NCI-H510A treated with DMSO at 0.1 percent for 48 hours (cell line): ENCODE data around the gene CACFD1.

Experiments used
- DNase-seq: peaks from one replicate; lab custom pipeline; 2025; lab: John Stamatoyannopoulos, UW

CACFD1 gene

DNA sequence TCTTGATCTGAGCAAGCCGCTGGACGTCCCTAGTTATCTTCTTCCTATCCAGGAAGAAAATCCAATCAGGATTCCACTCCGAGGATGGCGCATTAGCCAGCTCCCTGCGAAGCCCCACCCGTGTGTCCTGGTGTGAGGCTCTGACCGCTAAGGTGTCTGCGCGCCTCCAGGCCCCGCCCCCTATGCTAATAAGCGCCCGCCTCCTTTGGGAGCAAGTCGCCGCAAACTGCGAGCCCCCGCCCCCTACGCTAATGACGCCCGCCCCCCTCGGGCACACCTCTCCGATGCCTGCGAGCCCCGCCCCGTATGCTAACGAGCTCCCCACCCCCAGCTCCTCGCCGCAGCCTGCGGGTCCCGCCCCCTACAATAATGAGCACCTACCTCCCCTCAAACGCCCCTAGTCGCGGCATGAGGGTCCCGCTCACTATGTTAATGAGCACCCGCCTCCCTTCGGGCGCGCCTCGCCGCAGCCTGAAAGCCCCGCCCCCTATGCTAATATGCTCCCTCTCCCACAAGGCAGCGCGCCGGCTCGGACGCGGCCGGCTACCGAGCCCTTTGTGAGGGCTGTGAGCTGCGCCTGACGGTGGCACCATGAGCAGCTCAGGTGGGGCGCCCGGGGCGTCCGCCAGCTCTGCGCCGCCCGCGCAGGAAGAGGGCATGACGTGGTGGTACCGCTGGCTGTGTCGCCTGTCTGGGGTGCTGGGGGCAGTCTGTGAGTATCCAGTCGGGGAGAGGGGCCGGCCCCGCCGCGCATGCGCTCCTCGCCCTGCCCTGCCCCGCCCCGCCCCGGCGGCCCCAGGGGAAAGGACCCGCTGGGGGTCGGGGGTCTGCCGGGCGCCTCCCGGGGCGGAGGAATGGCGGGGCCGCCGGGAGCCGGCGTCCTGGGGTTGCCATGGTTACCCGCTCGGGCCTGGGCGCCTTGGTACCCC lies at the start of gene CACFD1:
CACFD1 (plus strand) TSS at position 503 of the 929 bp plus-strand sequence; CDS start at position 592, 89 bp downstream.
- DNase-seq = peak; percentile 99

DNA sequence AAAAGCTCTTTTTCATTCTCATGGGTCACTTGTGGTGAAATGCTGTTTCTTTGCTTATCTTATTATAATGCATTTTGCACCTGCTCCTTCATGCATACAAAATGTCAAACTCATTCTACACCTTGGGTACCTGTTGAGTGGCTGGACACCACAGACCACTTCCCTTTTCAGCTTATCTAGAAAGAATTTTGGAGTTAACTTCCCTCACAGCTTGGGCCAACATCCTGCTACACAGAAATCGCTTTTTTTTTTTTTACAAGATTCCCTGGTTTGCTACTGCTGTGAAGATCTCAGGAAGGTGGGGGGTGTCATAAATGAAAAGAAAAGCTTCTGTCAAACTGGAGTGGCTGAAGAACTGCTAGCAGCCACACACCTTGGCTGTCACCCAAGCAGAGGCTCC lies 44.6 kb upstream of the CACFD1 start:
- no peak for DNase-seq

DNA sequence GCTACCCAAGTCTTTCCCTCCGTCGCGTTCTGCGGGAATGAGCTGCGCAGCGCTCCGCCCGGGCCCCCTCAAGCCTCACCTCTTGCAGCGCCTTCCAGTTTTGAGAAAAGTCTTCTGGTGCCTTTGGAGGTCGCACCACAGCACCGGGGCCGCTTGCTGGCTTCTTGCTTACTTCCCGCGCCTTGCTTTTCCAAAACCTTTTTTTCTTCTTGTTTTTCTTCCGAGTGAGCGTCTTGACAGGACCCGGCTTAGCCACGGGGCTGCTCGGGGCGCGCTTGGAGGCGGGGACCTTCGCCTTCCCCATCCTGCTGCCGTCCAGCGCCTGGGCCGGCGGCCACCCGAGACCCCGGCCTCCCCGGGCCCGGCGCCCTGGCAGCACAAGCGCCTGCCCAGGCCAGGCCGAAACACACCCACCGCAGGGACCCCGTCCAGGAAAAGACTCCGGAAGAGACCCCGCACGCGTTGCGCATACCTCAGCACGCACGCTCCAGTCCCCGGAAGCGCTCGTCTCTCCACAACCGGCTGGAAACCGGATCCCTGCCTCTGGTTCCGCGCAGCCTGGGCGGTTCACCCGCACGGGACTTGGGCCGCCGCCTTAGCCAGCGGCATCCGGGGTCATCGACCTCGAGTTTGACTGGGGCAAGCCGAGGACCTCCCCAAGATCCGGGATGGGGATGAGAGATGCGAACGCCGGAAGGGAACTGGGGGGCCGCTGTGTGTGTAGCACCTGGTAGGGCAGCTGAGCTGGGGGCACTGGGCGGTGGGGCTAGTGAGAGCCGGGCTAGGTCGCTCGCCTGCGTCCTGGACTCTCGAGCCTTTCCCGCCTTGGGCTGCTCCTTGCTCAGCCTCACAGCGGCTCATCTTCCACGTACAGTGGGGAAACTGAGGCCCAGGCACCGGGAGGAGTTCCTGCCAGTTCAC lies 42.0 kb upstream of the CACFD1 start, which contains the start of gene REXO4:
REXO4 (minus strand) TSS at position 470 of the 921 bp plus-strand sequence; CDS start at position 304, 166 bp downstream.
- peak; percentile 74 for DNase-seq

DNA sequence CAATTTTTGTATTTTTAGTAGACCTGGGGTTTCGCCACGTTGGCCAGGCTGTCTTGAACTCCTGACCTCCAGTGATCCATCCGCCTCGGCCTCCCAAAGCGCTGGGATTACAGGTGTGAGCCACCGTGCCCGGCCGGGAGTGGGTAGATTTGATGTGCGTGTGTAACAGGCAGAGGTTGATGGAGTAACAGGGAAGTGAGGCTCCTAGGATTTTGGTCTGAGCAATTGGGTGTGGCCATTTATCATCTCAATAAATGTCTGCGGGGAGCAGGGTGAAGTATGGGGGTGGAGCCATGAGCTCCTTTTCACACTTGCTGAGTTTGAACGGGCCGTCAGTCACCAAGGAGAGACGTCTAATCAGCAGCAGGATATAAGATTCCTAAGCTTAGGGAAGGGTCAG lies 40.8 kb upstream of the CACFD1 start:
- DNase-seq = no peak

DNA sequence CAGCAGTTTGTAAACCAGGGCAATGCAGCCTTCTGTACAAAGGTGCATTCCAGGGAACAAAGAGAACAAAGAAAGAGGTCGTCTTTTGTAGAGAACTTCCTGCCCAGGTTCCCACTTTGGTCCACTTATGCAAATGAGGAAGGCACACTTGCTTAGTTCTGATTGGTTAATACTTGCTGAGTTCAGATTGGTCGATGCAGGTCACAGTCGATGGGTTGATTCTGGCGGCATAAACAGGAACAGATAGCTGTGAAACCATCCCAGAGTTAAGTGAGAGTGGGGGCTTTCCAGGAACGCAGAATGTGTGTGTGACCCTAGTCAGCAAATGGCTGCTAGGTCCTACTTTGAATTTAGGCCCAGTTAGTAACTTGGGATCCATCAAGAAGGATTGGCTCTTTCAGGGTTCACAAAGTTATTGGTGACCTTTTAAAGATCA lies 39.4 kb upstream of the CACFD1 start:
- DNase-seq = peak; percentile 34

DNA sequence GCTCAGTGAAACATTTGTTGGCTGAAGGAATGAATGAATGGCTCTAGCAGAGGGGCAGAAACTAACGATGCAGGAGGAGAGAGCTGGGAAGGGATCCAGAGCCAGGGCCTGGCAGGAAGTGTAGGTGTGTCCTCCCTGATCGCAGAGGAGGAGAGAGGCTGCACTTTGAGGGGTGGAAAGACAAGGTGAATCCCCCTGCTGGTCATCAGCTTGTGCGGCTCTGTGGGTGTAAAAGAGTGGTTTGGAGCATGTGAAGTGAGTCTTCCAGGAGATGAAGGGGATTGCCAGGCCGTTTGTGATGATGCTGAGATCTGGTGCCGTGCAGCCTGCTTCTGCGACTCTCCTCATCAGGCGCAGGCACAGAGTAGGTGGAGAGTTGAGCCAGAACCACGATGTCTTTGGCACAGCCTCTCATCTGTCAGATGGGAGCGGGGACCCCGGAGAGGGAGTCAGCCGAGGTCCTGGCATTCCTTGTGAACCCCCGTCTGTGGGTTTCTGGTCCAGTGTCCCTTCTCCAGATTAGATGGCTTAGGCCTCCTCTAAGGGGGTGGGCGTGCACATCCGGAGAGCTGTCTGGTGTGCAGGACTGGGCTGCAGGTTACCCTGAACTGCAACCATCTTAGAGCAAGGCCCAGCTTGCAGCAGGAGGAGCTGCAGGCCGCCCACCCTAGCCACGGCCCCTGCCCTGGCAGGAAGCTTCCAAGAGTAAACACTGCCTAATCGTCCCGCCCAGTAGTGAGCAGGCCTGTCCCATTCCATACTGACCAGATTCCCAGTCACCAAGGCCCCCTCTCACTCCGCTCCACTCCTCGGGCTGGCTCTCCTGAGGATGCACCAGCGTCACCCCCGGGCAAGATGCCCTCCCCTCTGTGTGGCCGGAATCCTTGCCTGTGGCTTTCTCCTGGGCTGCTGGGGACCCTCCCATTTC lies 37.9 kb upstream of the CACFD1 start, which contains the start of gene ADAMTS13:
ADAMTS13 (plus strand) TSS at position 753 of the 928 bp plus-strand sequence; CDS start at position 830, 77 bp downstream.
- DNase-seq = no peak

DNA sequence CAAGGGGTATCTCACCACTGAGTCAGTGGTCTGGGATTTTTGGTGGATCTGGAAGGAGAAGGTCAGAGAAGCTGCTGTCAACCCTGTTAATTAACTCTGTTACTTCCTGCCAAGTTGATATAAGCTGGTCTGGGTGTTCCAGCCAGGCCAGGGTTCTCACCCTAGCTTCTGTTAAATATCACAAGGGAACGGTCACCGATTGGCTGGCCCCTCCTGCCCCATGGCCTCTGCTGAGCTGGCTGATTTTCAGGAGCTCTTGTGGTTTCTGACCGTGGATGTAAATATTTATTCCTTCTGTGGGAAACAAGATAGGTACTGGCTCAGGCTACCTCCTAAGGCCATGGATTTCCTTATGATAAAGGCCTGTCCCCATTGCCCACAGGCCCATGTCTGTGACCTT lies 36.6 kb upstream of the CACFD1 start:
- no peak for DNase-seq

DNA sequence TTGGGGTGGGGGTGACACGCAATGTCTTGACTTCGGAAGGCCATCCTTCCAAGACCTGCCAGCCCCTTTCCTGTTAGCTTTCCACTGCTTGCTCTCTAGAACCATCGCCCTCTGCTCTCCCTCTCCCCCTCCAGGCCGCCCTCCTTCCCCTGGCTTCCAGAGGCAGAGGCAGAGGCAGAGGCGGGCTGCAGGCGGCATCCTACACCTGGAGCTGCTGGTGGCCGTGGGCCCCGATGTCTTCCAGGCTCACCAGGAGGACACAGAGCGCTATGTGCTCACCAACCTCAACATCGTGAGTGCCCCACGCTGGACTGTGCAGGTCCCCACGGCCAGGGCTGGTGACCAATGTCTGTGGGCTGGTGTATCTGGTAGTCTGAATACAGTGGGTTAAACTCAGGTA lies 35.6 kb upstream of the CACFD1 start:
- DNase-seq = no peak

DNA sequence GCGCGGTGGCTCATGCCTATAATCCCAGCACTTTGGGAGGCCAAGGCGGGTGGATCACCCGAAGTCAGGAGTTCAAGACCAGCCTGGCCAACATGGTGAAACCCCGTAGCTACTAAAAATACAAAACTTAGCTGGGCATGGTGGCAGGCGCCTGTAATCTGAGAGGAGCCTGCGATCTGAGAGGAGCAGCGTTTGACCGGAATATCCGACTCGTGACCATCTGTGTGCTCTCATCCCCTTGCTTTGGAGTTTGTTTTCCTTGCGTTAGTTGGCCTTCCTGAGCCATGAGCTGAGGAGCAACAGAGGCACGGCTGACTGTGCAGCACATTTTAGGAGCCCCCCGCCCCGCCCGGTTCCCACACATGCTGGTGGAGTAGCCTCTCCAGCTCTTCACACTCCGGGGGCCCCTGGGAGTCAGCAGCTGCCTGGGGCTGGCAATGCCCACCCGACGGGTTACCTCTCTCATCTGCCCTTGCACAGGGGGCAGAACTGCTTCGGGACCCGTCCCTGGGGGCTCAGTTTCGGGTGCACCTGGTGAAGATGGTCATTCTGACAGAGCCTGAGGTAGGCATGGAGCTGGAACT lies 34.6 kb upstream of the CACFD1 start:
- DNase-seq = no peak

DNA sequence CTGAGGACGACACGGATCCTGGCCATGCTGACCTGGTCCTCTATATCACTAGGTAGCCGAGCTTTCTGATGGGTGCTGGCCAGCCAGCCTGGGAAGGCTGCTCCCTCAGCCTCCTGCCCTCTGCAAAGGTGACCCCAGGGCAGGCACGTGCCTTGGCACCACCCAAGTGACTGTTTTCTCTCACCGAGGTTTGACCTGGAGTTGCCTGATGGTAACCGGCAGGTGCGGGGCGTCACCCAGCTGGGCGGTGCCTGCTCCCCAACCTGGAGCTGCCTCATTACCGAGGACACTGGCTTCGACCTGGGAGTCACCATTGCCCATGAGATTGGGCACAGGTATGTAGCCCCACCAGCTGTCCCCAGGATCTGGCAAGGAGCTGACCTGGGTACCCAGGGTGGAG lies 33.8 kb upstream of the CACFD1 start:
- DNase-seq = no peak

DNA sequence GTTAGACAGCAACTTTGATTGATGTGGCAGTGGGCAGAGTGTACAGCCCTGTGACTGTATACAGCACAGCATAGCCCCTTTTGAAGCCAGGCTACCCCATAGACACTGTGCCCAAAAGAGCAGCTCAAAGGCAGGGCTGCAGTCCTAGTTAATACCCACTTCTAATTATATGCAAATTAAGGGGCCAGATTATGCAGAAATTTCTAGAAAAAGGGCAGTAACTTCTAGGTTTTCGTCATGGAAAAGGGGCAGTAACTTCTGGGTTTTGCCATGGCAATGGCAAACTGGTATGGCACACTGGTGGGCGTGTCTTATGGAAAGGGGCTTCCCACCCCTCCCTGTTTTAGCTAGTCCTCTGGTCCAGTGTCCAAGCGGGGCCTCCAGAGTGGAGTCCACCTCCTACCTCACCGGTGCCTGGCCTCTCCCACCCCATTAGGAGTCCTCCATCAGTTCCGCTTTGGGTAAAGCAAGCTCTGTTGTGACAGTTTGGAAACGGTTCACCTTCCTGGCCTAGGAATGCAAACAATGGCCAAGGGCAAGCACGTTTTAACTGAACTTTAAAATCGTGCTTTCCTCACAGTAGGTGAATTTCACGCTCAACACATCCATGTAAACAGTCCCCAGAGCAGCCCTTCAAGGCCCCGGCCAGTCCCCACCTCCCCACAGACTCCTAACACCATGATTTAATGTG lies 32.0 kb upstream of the CACFD1 start:
- no peak for DNase-seq

DNA sequence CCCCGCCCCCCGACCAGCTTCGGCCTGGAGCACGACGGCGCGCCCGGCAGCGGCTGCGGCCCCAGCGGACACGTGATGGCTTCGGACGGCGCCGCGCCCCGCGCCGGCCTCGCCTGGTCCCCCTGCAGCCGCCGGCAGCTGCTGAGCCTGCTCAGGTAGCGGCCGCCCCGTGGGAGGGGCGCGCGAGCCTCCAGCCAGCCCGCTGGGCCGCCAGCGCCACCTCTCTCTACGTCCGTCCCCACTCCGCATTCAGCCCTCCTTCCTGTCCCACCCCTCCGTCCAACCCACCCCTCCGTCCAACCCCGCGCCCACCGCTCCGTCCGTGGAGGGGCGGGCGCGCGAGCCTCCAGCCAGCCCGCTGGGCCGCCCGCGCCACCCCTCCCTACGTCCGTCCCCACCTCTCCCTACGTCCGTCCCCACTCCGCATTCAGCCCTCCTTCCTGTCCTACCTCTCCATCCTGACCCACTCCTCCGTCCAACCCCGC lies 31.1 kb upstream of the CACFD1 start:
- peak; percentile 37 for DNase-seq

DNA sequence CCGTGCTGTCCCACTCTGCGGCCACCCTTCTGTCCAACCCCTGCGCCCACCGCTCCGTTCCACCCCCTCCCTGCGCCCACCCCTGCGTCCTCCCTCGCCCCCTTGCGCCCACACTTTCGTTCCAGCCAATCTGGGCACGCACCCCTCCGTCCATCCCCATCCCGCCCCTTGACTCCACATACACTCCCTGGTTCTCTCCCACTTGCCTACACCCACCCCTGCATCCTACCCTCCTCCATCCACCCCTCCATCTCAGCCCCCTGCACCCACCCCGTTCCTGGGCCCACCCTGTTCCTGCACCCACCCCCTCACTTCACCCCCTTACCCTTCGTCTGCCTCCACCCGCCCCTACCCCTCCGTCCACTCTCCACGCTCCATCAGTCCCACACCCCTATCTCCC lies 30.6 kb upstream of the CACFD1 start:
- no peak for DNase-seq

DNA sequence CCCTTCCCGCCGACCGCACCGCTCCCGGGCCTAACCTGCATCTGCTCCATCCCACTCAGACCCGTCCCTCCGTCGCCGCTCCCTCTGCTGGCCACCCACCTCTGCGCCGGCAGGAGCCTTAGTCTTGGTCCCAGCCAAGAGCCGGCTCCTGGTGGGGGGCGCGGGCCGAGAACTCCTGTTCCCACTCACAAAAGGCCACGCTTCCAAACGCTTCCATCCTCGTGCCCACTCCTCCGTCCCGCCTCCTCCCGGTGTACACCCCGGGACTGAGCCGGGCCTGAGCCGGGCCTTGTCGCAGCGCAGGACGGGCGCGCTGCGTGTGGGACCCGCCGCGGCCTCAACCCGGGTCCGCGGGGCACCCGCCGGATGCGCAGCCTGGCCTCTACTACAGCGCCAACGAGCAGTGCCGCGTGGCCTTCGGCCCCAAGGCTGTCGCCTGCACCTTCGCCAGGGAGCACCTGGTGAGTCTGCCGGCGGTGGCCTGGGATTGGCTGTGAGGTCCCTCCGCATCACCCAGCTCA lies 30.1 kb upstream of the CACFD1 start:
- DNase-seq = peak; percentile 10

DNA sequence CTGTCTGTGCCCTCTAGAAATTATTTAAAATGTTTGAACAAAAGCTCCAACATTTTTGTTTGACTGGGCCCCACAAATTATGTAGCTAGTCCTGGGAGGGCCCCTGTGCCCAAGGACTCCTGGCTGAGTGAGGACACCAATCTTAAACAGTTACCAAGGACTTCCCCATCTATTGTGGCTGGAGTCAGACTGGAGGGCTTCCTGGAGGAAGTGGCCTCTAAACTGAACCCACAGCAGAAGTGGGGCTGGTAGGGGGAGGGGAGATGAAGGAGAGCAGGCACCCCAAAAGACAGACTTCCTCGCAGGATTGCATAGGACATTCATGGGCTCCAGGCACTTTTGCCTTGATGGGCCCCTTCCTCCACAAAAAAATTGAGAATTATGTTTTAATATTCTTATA lies 29.5 kb upstream of the CACFD1 start:
- no peak for DNase-seq

DNA sequence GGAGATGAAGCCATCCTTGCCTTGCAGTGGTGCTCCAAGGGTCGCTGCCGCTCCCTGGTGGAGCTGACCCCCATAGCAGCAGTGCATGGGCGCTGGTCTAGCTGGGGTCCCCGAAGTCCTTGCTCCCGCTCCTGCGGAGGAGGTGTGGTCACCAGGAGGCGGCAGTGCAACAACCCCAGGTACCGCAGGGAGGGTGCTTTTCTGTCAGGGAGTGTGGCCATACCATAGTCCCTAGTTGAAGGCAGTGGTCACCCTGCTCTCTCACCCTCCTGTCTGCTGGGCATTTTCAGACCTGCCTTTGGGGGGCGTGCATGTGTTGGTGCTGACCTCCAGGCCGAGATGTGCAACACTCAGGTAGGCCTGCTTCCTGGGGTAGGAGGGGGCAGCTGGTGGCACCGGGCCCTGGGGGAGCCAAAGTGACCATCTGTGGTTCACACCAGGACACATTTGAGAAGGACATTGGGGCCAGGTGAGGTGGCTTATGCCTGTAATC lies 26.4 kb upstream of the CACFD1 start:
- DNase-seq = no peak

DNA sequence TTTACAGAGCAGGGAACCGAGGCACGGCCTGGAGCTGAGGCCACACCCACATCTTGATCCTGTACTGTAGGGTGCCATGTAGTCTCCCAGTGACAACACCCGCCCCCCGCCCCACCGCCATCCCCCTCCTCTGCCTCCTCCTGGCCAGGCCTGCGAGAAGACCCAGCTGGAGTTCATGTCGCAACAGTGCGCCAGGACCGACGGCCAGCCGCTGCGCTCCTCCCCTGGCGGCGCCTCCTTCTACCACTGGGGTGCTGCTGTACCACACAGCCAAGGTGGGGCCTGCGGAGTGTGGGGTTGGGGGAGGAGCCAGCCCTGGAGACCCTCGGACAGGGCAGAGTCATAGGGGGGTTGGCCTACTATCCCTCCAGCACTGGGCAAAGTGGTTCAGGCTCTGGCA lies 23.1 kb upstream of the CACFD1 start:
- DNase-seq = no peak

DNA sequence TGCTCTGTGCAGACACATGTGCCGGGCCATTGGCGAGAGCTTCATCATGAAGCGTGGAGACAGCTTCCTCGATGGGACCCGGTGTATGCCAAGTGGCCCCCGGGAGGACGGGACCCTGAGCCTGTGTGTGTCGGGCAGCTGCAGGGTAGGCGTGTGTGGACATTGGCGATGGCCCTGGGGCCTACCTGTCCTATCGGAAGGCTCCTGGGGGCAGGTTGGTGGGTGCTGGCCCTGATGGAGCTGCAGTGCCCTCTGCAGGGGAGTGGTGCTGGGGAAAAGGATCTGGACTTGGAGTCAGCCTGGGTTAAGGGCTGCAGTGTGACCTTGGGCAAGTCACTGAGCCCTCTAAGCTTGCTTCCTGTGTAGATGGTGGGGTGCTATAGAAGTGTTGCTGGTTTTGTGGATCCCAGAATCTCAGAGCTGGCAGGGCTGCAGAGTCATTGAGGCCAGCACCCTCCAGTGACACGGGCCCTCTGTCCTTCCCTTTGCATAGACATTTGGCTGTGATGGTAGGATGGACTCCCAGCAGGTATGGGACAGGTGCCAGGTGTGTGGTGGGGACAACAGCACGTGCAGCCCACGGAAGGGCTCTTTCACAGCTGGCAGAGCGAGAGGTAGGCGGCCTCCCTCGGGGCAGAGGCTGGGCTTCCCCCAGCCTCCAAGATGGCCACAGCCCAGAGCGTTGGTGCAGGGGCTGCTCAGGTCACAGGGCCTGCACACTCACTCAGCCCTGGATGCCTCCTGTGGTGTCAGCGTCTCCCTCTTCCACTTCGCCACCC lies 21.8 kb upstream of the CACFD1 start:
- no peak for DNase-seq

DNA sequence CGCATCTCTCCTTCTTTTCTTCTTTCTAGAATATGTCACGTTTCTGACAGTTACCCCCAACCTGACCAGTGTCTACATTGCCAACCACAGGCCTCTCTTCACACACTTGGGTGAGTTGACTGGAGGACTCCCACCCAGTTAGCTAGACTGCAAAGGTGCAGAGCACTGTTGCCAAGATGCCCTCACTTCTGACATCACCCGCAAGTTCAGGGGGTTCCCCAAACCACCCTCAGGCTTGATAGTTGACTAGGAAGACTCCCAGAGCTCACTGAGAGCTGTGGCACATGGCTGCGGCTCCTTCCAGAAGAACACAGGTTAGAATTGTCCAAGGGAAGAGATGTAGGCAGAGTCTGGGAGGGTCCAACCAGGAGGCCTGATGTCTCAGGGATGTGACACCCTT lies 20.4 kb upstream of the CACFD1 start:
- DNase-seq = no peak
